BJ (cell line): Measurements from ENCODE around the gene DNAJC4. TPM values are rescaled to one million over a fixed set of nuclear protein-coding genes. Genes with fewer than 3 reads are reported as not detected.

Source experiments
- CTCF ChIA-PET: fragments of 350-600 bp; formaldehyde crosslinking; extraction: SDS; loops from one replicate; lab custom pipeline; 2021; ENCODE audit warnings: antibody characterized with exemption, inconsistent platforms; lab: Yijun Ruan, JAX
- POLR2A ChIA-PET: fragments of 300-600 bp; sonication (Branson Sonifier 250); formaldehyde crosslinking; extraction: SDS; loops from one replicate; lab custom pipeline; 2021; ENCODE audit warnings: antibody characterized with exemption; lab: Charles Lee
- DNase-seq: peaks from one replicate; pipeline ENCODE4 v3.0.0-alpha.2; 2011; ENCODE audit warnings: low read depth
- H3K27me3 ChIP-seq: 2 replicates; pipeline ENCODE4 v1.6.0; 2011; ENCODE audit warnings: low read length; ENCODE audit not compliant: control insufficient read depth, insufficient read depth
- H3K36me3 ChIP-seq: 2 replicates; pipeline ENCODE4 v1.5.1; 2011; ENCODE audit warnings: low read length; ENCODE audit not compliant: control insufficient read depth, insufficient read depth
- H3K4me3 ChIP-seq: 2 replicates; pipeline ENCODE4 v1.5.1; 2011; ENCODE audit warnings: low read depth, mild to moderate bottlenecking, control low read depth, low read length
- CTCF ChIP-seq: IDR thresholded peaks from 2 replicates; pipeline ENCODE4 v1.5.1; 2011; ENCODE audit warnings: low read depth, mild to moderate bottlenecking, control low read depth, inconsistent platforms, low read length, moderate library complexity; ENCODE audit not compliant: insufficient read depth
- polyA plus RNA-seq: library from polyadenylated mRNA; depleted of rRNA; stranded (reverse); fragments of >200 nt; gene quantifications from 2 replicates; pipeline ENCODE4 v1.2.3, GENCODE V29; 2011

Gene DNAJC4
- polyA plus RNA-seq, 1 experiment: 42.1 TPM

- Histone ChIP-seq H3K27me3 (no peaks in the 10 kb centered on the region), H3K4me3 (no peak overlapping the region), H3K36me3 (peaks cover 51% of the 10 kb centered on the region)
- no peak for DNase-seq
- TF ChIP-seq CTCF: no peak
- ChIA-PET POLR2A (interaction anchor here (0.5 kb wide), 1 partner anchor 494 kb away, joined by 4 read pairs; no protein-coding TSS in a partner anchor), CTCF (interaction anchor here (1.0 to 6.5 kb wide), 7 partner anchors 9 to 41 kb away, joined by 3 to 56 read pairs (median 5); partner anchors contain the start of genes CATSPERZ, ESRRA, PLCB3 and PPP1R14B)
Observed at GRCh38 chr11:64263021-64263946, 32.9 kb downstream of the DNAJC4 start.

GRCh38 chr11:64263947-64264317, 33.6 kb downstream of the DNAJC4 start:
- POLR2A ChIA-PET: no interaction called here
- no peak for TF ChIP-seq CTCF
- Histone ChIP-seq H3K36me3 (peaks cover 49% of the 10 kb centered on the region), H3K4me3 (no peak overlapping the region), H3K27me3 (no peaks in the 10 kb centered on the region)
- no peak for DNase-seq
- CTCF ChIA-PET: interaction anchor here (1.4 to 6.5 kb wide), 5 partner anchors 10 to 40 kb away, joined by 4 to 56 read pairs (median 6); partner anchors contain the start of genes CATSPERZ, ESRRA, PLCB3 and PPP1R14B

GRCh38 chr11:64264371-64264852, 34.1 kb downstream of the DNAJC4 start:
- H3K4me3 ChIP-seq: no peak overlapping the region
- DNase-seq: no peak
- ChIA-PET CTCF (interaction anchor here (1.4 to 6.5 kb wide), 4 partner anchors 13 to 40 kb away, joined by 4 to 56 read pairs (median 8); partner anchors contain the start of genes CATSPERZ, ESRRA, PLCB3 and PPP1R14B), POLR2A (no interaction called here)
- no peak for TF ChIP-seq CTCF
- H3K36me3 ChIP-seq: peaks cover 47% of the 10 kb centered on the region
- H3K27me3 ChIP-seq: no peaks in the 10 kb centered on the region

GRCh38 chr11:64265176-64266160, 35.1 kb downstream of the DNAJC4 start:
- Histone ChIP-seq H3K36me3 (peaks cover 41% of the 10 kb centered on the region), H3K4me3 (no peak overlapping the region), H3K27me3 (no peaks in the 10 kb centered on the region)
- no peak for DNase-seq
- CTCF ChIA-PET: interaction anchor here (1.3 to 6.5 kb wide), 4 partner anchors 8 to 39 kb away, joined by 3 to 56 read pairs (median 8); partner anchors contain the start of genes CATSPERZ, ESRRA and PLCB3
- no peak for TF ChIP-seq CTCF
- POLR2A ChIA-PET: no interaction called here
